Measurements from ENCODE around the gene TEAD1.

DNA sequence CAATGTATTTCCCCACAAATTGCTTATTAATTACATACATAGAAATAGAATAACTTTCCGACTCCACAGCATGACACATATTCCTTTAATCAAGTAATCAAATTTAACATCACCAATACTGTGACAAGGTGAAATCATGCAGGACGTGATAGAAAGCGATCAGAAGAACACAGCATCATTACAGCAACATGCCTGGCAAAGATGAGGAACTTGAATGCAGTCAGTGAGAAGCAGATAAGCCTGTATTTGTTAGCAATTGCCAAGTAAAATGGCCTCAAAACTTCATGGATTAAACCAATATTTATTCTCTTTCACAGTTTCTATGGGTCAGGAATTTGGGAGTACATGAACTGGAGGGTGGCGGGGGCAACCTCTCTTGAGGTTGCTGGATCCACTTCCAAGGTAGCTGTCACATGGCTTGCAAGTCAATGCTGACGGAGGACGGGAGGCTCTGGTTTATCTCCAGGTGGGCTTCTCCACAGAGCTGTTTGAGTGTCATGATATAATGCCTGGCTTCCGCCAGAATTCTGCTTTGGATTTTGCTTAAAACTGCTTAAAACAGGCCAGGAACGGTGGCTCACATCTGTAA, 12.0 kb upstream of the TEAD1 start:
- TF ChIP-seq POLR2AphosphoS5 (IDR thresholded peaks at IDR 0.05; ENCODE audit: insufficient read depth, low read depth, low read length) (no peak), EZH2 (IDR thresholded peaks at IDR 0.05; ENCODE audit: borderline replicate concordance, low read depth, low read length, severe bottlenecking) (no peak), JUN (IDR thresholded peaks at IDR 0.05; ENCODE audit: borderline replicate concordance, insufficient read depth, insufficient read length, low read depth) (no peak), MYC (IDR thresholded peaks at IDR 0.05; ENCODE audit: low read depth, low read length) (no peak), POLR2A (IDR thresholded peaks at IDR 0.05; ENCODE audit: low read depth, low read length) (no peak), FOS (IDR thresholded peaks at IDR 0.05; ENCODE audit: borderline replicate concordance, insufficient read depth, low read length) (no peak), GATA2 (IDR thresholded peaks at IDR 0.05; ENCODE audit: insufficient read depth, insufficient read length, low read depth, low read length) (no peak)
- TF ChIP-seq, protein P1, sequence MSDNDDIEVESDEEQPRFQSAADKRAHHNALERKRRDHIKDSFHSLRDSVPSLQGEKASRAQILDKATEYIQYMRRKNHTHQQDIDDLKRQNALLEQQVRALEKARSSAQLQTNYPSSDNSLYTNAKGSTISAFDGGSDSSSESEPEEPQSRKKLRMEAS (IDR thresholded peaks at IDR 0.05; ENCODE audit: insufficient read depth, insufficient read length) = no peak
- TF ChIP-seq, protein P2, sequence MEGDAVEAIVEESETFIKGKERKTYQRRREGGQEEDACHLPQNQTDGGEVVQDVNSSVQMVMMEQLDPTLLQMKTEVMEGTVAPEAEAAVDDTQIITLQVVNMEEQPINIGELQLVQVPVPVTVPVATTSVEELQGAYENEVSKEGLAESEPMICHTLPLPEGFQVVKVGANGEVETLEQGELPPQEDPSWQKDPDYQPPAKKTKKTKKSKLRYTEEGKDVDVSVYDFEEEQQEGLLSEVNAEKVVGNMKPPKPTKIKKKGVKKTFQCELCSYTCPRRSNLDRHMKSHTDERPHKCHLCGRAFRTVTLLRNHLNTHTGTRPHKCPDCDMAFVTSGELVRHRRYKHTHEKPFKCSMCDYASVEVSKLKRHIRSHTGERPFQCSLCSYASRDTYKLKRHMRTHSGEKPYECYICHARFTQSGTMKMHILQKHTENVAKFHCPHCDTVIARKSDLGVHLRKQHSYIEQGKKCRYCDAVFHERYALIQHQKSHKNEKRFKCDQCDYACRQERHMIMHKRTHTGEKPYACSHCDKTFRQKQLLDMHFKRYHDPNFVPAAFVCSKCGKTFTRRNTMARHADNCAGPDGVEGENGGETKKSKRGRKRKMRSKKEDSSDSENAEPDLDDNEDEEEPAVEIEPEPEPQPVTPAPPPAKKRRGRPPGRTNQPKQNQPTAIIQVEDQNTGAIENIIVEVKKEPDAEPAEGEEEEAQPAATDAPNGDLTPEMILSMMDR (IDR thresholded peaks at IDR 0.05; ENCODE audit: extremely low read depth in 1 of 2, insufficient read depth in 1 of 2, low read depth in 1 of 2, low read length in 2 of 2) = no peak
